GM21423 (cell line): ENCODE results near the gene ZDHHC14.

Experiments
- ATAC-seq: cut with Tn5 transposase; IDR thresholded peaks from one replicate; pipeline ENCODE4 v1.9.1; 2021; ENCODE audit warnings: mild to moderate bottlenecking, moderate library complexity; ENCODE audit not compliant: unreplicated experiment

Gene ZDHHC14

DNA sequence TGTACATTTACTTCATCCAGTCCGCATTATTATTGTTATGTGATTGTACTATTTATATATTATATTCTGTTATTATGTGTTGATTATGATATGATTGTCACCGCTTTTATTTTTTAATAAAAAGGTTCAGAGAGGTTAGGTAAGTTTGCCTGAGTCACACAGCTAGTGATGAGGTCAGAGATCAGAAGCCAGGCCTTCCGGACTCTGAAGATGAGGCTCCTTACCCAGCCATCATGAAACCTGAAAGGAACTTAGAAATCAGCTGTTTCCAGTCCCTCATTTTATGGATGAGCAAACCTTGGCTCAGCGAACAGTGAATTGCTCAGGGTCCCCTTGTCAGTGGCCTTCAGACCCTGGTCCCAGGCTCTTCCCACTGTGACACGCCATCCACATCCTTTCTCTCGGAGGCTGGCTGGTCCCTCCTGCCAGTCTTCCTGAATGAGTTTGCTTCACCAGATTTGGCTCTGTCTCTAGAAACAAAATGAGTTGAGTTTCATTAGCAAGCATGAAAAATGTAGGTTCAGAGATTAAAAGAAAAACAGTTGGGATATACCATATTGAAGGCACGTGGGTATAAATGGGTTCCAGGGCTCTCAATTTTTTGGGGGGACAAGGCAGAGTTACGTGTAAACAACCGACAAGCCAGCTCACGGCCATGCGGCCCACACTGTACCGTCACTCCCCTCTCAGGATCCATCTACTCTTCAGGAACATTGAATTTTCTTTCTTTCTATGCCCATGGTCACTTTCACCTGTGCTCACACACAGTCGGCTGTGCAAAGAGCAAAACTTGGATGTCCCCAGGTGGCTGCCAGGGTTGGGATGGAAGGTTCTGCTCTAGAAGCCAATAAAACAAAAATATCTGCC, 132.9 kb downstream of the ZDHHC14 start:
- ATAC-seq = no peak

DNA sequence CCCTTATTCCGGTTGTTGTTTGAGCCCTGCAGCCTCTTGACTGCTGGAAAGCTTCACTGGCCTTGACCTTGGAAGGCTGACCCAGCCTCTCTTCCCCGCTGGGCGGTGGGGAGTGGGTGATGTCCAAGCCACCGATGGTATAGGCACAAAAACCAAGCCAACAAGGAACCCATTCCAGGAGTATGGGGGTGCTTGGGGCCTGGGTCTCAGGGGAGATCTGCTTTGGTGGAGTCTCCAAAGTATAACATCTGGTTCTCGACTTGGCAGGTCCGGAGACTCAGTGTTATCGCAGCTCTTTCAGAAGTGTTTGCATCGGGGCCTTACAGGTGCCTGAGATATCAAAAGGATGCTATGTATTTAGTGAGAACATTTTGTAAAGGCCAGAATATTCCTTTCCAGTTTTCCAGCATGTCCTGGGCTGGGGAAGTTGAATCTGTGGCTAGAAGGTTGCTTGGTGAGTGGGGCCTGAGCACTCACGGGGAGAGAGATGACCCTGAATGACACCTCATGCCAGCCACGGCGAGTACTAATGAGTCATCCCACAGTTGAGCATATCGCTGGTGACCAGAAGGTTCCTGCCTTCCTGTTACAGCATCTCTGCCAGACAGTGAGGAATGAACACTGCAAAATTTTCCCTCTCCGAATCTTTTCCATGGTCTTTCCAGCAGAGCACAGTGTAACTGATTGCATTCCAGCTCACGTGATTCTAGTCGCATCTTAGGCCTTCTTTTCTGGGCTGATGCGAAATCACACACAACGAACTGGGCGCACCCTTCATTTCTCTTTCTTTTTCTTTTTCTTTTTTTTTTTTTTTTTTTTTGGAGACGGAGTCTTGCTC, 133.9 kb downstream of the ZDHHC14 start:
- ATAC-seq = no peak

DNA sequence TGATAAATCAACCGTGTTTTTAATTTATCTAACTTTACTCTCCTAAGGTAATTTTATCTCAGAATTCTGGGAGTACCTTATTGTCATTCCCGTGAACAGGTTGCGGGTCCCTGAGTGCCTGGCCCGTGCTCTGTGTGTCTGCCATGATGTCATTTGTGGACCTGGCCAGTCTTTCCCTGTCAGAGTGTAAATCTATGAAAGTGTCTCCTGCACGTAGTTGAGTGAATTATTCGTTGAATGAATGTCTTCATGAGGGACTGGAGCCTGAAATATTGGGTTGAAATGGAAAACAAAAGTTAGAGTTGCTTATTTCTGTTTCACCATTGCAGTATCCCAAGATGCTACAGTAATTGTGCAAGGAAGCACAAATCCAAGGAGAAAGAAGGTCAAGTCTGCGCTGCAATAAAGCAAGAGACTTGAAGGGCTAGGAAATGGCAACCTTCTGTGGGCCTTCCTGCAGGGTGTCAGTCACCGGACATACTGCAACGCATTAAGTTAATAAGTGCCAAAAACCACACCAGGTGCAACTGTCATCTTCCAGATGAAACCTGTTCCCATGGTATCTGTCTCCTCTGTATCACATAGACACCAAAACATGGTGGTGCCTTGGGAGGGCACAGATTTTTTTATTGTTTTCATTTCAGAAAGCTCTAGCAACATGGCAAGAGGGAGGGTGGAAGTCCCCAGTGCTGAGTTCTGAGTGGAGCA, 135.5 kb downstream of the ZDHHC14 start:
- no peak for ATAC-seq

DNA sequence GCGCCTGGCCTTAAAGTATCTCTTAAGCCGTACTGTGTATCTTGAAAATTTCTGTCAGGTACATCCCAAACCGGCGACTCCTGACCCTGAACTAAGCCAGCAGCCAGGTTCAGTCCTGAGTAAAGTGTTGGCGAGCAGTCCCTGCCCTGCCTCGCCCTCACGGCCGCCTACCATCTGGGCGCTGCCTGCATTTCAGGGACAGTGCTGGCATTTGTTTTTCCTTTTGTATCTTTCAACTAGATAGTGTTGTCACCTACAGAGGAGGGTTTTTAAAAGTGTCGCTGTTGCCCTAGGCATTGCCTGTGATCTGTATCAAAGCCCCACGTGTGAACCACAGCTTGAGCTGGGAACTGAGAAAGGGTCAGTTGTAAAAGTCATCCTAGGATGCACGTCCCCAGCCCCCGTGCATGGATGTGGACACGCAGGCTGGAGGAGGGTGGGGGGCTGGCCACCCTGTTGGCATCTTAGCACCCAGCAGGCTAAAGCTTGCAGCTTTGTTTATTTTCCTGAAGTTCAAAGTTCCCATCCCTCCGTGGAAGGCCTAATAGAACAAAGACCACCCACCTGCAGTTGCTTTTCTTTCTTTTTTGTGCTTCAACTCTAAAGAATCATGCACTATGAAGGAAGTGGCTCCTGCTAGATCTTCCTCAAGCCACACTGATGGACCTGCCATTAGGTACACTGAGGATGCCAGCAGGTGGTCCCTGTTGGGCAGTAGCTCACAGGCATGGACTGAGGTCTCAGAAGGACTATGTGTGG, 136.8 kb downstream of the ZDHHC14 start:
- ATAC-seq = no peak

DNA sequence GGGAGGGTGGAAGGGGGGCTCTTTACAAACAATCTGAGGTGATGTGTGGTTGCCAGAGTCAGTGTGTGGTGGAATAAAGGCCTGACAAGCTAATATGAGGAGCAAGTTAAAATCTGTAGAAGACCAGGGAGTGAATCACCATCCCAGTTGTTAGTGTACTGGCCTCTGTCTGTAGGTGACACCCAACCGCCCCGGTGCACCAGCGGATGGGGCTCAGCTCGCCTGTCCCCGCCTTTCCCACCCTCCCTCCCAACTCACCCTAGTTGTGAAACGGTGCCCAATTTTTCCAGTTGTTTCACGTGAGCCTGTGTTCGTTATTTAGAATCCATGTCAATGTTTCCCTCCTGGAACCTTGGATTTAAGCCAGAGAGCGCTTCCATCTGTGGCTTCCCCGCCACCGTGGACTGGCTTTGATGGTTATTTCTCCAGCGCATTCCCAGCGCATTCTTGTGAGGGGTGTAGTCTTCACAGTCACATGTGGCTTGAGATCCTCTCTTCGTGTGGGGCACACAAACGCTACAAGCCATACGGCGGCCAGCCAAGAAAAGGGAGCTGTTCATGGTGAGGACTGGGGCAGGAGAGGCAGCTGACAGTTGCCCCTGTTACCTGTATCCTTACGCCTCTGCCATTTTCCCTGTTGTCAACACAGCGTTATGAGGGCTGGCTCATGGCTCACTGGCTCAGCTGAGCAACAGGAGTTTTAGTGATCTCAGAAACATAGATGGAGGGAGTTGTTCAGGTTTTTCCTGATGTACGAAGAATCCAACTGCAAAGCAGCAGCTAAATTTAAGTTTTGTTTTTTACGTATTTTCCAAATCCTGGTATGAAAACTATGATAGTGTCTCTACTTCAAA, 137.6 kb downstream of the ZDHHC14 start:
- ATAC-seq = no peak

DNA sequence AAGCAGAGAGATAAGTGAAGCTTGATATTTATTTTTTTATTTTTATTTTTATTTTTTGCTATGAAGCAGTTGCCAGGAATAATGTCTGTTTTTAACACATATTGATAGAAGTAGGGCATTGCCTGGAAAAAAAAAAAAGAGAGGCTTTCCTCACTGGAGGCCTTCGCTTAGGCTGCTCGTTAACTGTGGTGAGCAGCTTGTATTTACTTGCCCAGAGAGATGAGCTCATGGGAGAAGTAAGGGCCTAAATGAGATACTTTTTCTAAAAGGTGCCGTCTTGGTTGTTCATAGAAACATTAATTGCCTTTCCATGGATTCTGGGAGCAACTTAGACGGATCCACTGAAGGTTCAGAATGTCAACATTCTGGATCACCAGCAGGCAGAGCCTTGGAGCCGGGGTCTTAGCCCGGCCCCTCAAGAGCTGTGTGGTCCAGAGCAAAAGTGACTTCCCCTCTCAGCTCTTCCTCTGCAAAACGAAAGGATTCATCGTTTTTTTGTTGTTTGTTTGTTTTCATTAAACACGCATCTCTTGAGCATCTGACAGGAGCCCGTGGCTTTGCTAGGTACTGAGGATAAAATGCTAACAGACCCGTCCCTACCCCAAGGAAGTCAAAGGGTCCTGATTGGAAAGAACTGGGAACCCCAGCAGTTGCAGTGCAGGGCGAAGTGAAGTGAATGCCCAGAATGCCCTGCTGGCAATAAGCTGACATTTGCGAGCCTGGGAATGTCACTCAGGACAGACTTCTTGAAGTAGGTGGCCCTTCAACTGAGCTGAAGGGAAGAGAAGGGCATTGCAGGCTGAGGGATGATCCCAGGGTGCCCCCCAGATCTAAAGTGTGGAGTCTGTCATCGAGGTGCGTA, 138.5 kb downstream of the ZDHHC14 start:
- no peak for ATAC-seq

DNA sequence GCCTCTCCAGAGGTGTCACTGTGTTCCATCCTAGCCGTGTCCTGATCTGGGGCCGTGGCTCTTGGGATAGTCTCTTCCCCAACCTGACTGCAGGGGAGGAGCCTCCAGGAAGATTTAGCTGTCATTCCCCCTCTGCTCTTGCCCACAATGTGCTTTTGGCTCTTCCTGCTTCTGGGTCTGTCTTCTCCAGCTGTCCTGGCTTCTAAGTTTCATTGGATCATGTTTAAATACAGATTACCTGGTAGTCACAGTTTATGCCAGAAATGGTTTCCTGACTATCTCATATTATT, 139.1 kb downstream of the ZDHHC14 start:
- ATAC-seq = no peak

DNA sequence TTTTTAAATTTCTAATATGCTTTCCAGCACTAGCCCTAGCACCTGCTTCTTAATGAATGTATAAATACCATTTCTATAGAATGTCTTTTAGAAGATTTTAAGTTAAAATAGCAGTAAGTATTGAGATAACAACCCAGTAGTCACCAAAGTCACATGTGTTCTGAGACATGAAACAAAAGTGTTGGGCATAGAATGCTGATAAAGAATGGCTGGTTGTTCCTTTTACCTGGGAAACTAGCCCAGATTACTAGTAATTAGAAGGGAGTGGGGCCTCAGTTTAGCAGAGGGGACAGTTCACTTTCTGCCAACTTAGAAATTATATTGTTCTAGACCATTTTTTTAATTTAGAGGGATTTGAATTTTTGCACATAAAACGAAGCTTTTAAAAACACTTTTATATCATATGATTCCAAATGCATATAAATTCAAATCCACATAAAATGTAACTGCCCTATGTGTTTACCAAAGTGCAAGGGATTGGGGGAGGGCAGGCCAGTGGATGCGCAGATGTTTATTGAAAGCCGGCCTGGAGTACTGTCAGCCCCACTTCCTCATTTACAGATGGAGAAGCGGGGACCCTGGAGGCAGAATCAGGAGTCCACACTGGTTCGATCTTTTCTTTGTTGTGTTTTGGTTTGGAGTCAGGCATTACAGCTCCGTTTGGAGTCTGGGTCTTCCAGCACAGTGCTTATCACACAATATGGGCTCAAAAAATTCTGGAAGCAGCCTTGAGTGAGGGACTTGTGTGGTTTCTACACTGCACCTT, 139.8 kb downstream of the ZDHHC14 start:
- ATAC-seq = no peak

DNA sequence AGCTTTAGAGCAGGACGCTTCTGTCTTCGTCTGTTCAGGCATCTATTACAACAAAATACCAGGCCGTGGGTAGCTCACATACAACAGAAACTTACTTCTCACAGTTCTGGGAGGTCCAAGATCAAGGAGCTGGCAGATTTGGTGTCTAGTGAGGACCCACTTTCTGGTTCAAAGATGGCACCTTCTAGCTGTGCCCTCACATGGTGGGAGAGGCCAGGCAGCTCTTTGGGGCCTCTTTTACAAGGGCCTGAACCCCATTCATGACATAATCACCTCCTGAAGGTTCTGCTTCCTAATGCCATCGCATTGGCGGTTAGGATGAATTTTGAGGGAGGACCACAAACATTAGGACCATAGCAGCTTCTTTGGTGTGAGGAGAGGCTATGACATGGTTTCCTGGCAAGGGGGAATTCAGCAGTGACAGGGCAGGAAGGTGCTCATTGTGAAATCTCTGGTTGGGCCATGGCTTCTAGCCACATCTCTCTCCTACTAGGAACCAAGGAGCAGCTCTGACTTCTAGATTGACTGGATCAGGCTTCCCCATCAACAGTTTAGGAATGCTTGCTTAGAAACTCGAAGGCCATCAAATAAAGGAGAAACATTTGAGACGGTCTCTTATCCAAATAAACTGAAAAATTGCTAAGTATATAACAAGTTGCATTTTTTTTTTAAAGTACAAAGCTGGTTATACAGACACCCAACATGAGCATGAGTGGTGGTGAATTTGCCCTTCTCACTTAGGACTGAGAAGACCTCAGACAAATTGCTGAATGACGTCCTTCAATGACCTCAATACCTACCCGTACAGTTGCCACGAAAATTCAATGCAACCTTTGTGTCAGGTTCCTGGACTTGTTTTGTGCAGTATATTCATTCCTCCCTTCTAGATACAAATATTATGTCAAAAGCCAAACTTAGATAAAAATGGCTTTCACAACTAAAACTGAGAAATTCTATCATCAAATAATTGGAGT, 140.7 kb downstream of the ZDHHC14 start:
- ATAC-seq = no peak

DNA sequence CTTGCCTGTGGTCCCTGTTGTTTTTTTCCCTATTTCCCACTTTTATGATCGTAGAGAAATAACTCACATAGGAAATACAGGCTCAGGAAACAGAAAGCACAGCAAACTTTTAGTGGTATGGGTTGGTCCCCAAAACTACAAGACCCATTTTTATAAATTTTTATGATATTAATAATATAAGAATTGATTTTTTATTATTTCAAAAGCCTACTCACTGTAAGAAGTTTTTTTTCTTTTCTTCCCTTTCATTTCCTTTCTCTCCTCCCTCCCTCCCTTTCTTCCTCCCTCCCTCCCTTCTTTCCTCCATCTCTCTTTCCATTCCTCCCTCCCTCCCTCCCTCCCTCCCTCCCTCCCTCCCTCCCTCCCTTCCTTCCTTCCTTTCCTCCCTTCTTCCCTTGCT, 141.5 kb downstream of the ZDHHC14 start:
- no peak for ATAC-seq

DNA sequence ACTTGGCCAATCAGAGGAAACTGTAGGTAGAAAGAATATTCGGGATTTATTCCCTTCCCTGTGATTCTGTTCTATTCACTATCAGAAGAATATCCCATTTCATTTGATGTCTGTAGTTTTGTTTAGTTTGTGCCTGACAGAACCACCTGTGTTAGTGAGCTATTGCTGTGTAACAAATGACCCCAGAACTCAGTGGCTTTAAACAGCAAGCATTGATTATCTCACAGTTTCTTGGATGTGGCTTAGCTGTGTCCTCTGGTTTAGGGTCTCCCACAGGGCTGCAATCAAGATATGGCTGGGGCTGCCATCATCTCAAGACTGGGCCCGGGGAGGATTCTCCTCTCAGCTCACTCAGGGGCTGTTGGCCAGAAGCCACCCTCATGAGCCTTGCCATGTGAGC, 143.7 kb downstream of the ZDHHC14 start:
- no peak for ATAC-seq

DNA sequence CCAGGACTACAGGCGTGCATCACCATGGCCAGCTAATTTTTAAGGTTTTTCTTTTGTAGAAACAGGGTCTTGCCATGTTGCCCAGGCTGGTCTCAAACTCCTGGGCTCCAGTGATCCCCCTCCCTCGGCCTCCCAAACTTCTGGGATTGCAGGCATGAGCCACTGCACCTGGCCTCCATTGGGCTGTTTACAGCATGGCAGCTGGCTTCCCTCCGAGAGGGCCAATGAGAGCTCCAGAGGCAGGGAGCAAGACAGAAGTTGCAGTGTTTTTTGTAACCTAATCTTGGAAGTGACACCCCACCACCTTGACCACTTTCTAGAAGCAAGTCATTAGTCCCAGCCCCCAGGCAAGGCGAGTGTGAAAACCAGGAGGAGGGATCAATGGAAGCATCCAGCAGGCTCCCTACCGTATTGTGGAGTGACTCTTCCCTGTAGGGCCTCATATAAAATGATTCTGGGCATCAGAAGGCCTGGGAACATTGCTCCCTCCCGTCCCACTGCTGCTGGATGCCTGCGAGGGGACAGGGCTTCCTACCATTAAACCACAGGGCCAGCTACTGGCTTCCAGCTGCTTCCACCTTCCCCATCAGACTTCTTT, 144.4 kb downstream of the ZDHHC14 start:
- no peak for ATAC-seq

DNA sequence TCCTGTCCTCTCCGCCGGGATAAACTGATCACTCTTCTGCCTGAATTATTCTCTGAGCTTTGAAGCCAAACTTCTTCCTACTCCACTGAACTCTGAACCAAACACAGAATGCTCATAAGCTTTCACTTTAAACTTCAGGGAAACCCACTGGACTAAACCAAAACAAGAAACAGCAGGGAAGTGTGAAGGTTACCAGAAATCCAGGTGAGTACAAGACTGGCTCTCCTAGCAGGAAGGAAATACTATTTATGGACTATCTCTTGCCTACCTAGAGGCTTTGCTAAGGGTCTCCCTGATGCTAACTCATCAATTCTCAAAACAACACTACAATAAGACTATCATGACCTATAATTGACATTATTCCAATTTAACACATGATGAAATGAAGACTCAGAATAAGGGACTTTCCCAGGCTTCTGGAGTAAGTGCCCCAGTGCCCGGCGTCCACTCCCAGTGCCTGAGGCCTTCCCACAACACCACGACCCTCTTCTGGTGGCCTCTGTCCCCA, 145.0 kb downstream of the ZDHHC14 start:
- no peak for ATAC-seq

DNA sequence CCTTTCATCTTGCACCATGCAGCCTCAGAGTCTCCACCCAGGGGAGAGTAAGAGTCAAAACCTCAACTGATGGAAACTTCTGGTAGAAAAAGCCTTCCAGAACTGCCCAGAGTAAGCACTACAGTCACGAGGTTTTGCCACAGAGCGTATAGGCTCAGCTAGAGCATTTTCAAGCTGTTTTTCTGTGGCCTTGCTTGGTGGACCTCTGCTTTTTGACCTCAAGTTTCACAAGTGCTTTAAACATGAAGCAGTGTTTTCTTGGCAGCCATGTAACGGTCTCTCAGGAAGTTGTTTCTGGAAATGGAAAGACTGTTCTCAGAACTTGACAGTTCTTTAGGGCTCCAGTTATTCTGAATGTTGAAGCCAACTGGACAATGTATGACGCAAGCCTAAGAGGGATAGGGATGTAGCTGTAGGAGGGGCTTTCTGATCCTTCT, 146.5 kb downstream of the ZDHHC14 start:
- peak; percentile 86 for ATAC-seq

DNA sequence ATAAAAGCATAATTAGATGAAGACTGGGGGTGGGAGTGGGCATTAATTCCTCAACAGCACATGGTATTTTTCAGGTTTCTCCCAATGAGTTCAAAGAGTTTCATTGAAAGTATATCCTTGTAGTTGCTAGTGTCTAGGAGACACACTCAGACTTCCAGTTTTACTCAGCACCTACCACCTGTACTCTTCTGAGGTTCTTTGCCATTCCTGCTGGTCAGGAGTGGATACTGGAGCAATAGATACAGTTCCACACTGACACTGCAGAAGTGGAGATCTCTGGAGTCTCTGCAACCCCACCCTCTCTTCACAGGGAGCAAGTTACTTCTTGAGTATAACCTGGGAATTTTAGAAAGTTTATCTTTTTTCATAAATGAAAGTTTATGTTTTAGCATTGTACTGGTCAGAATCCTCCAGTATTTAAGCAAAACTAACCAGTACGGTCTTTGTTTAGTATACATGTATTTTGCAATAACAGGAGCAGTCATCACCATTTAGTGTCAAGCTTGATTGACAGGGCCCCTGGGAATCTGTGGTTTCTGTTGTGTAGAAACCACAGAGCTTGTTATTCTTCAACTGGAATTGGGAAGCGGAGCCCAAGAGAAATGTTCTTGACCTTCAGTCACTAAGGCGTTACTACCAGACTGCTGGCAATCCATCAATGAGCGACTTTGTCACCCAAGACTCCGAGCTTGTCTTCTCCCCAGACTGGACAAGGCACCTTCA, 148.1 kb downstream of the ZDHHC14 start:
- ATAC-seq = no peak

DNA sequence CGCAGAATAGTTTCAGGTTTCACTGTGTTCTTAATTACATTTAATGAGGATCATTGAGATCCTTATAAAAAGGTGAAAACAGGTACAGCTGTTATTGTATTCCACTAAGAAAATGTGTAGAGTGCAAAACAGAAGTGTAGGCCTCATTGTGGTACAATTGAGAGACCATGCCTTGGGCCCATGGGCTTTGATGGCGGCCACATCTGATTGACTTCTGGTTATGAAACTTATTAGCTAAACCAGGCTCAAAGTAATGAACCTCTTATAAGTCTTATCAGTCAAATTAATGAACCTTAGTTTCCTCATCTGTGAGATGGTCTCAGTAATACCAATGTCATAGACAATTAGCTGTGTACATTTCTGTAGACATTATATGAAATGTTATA, 148.7 kb downstream of the ZDHHC14 start:
- ATAC-seq = no peak
